IPS-18a (cell line): ENCODE data around the gene C1orf198.

ENCODE experiments used
- H3K27ac ChIP-seq: one replicate; pipeline ENCODE4 v1.5.1; 2013; ENCODE audit warnings: low read length
- H3K27me3 ChIP-seq: one replicate; pipeline ENCODE4 v1.6.1; 2013; ENCODE audit warnings: mild to moderate bottlenecking, low read length; ENCODE audit not compliant: control insufficient read depth, insufficient read depth
- H3K36me3 ChIP-seq: one replicate; pipeline ENCODE4 v1.6.1; 2013; ENCODE audit warnings: low read depth, low read length; ENCODE audit not compliant: control insufficient read depth
- H3K4me1 ChIP-seq: one replicate; pipeline ENCODE4 v1.6.1; 2013; ENCODE audit warnings: low read depth, low read length; ENCODE audit not compliant: control insufficient read depth
- H3K4me3 ChIP-seq: one replicate; pipeline ENCODE4 v1.5.1; 2013; ENCODE audit warnings: low read length
- H3K9ac ChIP-seq: one replicate; pipeline ENCODE4 v1.6.1; 2013; ENCODE audit warnings: mild to moderate bottlenecking, low read length, moderate library complexity
- H3K9me3 ChIP-seq: one replicate; pipeline ENCODE4 v1.6.1; 2013; ENCODE audit warnings: low read depth, low read length; ENCODE audit not compliant: control insufficient read depth

Gene C1orf198

GRCh38 chr1:230884646-230885045, 16.3 kb upstream of the C1orf198 start:
- Histone ChIP-seq H3K27me3 (no peaks in the 10 kb centered on the region), H3K9me3 (no peaks in the 10 kb centered on the region), H3K27ac (no peak overlapping the region), H3K4me1 (peaks cover 3% of the 10 kb centered on the region), H3K36me3 (no peaks in the 10 kb centered on the region), H3K9ac (no peak overlapping the region), H3K4me3 (no peak overlapping the region)

GRCh38 chr1:230883967-230884366, 15.6 kb upstream of the C1orf198 start:
- no peaks in the 10 kb centered on the region for H3K9me3 ChIP-seq
- H3K36me3 ChIP-seq = no peaks in the 10 kb centered on the region
- no peak overlapping the region for H3K27ac ChIP-seq
- H3K4me1 ChIP-seq = peaks cover 3% of the 10 kb centered on the region
- H3K4me3 ChIP-seq = no peak overlapping the region
- H3K9ac ChIP-seq = no peak overlapping the region
- H3K27me3 ChIP-seq = no peaks in the 10 kb centered on the region

DNA sequence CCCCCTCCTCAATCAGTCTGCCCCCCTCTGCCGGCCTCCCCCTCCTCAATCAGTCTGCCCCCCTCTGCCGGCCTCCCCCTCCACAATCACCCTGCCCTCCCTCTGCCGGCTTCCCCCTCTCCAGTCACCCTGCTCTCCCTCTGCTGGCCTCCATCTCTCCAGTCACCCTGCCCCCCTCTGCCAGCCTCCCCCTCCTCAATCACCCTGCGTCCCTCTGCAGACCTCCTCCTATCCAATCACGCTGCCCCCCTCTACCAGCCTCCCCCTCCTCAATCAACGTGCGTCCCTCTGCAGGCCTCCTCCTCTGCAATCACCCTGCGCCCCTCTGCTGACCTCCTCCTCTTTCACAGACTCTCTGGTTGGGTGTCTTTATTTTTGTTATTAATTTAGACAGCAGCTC, 11.5 kb upstream of the C1orf198 start:
- Histone ChIP-seq H3K27ac (no peak overlapping the region), H3K27me3 (no peaks in the 10 kb centered on the region), H3K4me3 (no peak overlapping the region), H3K4me1 (peaks cover 3% of the 10 kb centered on the region), H3K9ac (no peak overlapping the region), H3K9me3 (no peaks in the 10 kb centered on the region), H3K36me3 (no peaks in the 10 kb centered on the region)

- H3K9ac ChIP-seq = no peak overlapping the region
- no peaks in the 10 kb centered on the region for H3K9me3 ChIP-seq
- H3K4me3 ChIP-seq = no peak overlapping the region
- no peaks in the 10 kb centered on the region for H3K27me3 ChIP-seq
- H3K4me1 ChIP-seq = peaks cover 3% of the 10 kb centered on the region
- H3K27ac ChIP-seq = no peak overlapping the region
- H3K36me3 ChIP-seq = no peaks in the 10 kb centered on the region
Measured at GRCh38 chr1:230878591-230878990, 10.3 kb upstream of the C1orf198 start.

- Histone ChIP-seq H3K4me3 (no peak overlapping the region), H3K9me3 (no peaks in the 10 kb centered on the region), H3K4me1 (peaks cover 3% of the 10 kb centered on the region), H3K27me3 (no peaks in the 10 kb centered on the region), H3K36me3 (no peaks in the 10 kb centered on the region), H3K9ac (no peak overlapping the region), H3K27ac (no peak overlapping the region)
Measured at GRCh38 chr1:230877924-230878590, 9.7 kb upstream of the C1orf198 start.

- no peak overlapping the region for H3K9ac ChIP-seq
- no peaks in the 10 kb centered on the region for H3K9me3 ChIP-seq
- H3K27ac ChIP-seq = no peak overlapping the region
- no peak overlapping the region for H3K4me3 ChIP-seq
- no peaks in the 10 kb centered on the region for H3K27me3 ChIP-seq
- no peaks in the 10 kb centered on the region for H3K36me3 ChIP-seq
- peaks cover 3% of the 10 kb centered on the region for H3K4me1 ChIP-seq
Measured at GRCh38 chr1:230877146-230877923, 9.0 kb upstream of the C1orf198 start.

DNA sequence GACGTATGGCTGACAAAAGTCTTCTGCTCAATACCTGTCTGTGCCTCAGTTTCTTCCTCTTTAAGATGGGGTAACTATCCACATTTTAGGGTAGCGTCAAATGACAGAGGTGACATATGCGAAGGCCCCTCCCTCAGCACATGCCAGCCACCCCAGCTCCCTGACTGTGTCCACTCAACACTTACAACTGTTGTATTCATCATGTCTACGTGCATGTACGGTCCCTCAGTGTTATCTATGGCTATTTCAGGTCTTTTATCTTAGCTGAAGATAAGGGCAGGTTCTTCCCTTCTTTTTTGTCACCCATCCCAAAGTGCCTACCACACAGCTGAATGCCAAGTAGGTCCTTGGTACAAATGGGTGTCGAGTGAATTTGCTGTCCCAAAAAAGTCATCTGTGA, 8.3 kb upstream of the C1orf198 start:
- Histone ChIP-seq H3K27ac (no peak overlapping the region), H3K27me3 (no peaks in the 10 kb centered on the region), H3K9ac (no peak overlapping the region), H3K4me1 (peaks cover 3% of the 10 kb centered on the region), H3K9me3 (no peaks in the 10 kb centered on the region), H3K4me3 (no peak overlapping the region), H3K36me3 (no peaks in the 10 kb centered on the region)

DNA sequence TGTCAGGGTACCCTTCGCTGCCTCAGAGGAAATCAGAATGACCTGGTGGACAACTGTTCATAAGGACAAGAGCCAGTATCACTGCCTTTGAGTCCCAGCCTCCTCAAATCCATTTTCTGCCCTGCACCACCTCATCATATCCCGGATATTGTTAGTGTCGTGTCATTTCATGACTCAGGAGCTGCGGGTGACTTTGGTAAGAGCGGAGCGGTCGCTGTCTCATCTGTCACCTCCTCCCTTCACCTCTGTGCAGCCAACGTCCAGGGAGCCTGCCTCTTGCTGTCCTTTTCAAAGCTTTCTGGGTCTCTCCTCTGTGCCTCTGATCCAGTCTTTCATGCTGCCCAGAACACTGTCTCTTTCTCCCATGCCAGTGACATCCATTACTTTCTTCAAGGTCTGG, 7.0 kb upstream of the C1orf198 start:
- H3K9me3 ChIP-seq = no peaks in the 10 kb centered on the region
- peaks cover 3% of the 10 kb centered on the region for H3K4me1 ChIP-seq
- H3K27ac ChIP-seq = no peak overlapping the region
- H3K9ac ChIP-seq = no peak overlapping the region
- no peaks in the 10 kb centered on the region for H3K27me3 ChIP-seq
- H3K4me3 ChIP-seq = no peak overlapping the region
- no peaks in the 10 kb centered on the region for H3K36me3 ChIP-seq

DNA sequence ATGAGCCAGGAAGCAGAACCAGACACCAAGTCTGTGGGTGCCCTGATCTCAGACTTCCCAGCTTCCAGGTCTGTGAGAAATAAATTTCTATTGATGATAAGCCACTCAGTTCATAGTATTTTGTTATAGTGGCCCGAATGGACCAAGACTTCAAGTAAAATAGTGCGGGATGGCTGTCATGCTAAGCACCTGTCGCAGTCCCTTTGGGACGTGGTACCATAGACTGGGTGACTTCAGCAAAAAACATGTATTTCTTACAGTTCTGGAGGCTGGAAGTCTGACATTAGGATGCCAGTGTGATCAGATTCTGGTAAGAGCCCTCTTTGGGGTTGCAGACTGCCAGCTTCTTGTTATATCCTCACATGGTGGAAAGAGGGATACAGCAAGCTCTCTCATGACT, 2.6 kb upstream of the C1orf198 start:
- peaks cover 13% of the 10 kb centered on the region for H3K4me1 ChIP-seq
- no peak overlapping the region for H3K4me3 ChIP-seq
- H3K36me3 ChIP-seq = no peaks in the 10 kb centered on the region
- no peak overlapping the region for H3K9ac ChIP-seq
- no peaks in the 10 kb centered on the region for H3K9me3 ChIP-seq
- H3K27me3 ChIP-seq = peaks cover 10% of the 10 kb centered on the region
- no peak overlapping the region for H3K27ac ChIP-seq

DNA sequence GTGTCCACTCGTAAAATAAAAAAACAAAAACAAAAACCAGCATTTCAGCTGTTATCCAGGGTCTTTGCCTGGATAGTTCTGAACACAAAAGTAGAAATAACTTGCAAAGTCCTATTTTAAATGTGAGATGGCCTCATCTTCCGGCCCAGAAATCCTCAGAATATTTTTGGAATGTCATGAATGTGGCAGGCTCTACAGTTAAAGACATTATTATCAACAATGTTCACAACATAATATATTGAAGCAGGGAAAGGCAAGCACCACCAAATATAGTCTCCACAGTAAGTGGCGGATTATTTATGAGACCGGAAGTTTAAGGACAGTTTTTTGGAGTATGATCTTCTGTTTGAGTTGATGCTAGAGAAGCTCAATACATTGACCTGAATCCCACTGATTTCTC, 1.2 kb upstream of the C1orf198 start:
- H3K4me3 ChIP-seq = peak overlapping the region; percentile 73
- H3K9me3 ChIP-seq = no peaks in the 10 kb centered on the region
- no peaks in the 10 kb centered on the region for H3K36me3 ChIP-seq
- peaks cover 13% of the 10 kb centered on the region for H3K4me1 ChIP-seq
- peaks cover 10% of the 10 kb centered on the region for H3K27me3 ChIP-seq
- peak overlapping the region; percentile 94 for H3K27ac ChIP-seq
- peak overlapping the region; percentile 98 for H3K9ac ChIP-seq

GRCh38 chr1:230868736-230869385, 540 bp upstream of the C1orf198 start:
- Histone ChIP-seq H3K9me3 (no peaks in the 10 kb centered on the region), H3K36me3 (no peaks in the 10 kb centered on the region), H3K4me1 (peaks cover 13% of the 10 kb centered on the region), H3K9ac (peak overlapping the region; percentile 98), H3K4me3 (peak overlapping the region; percentile 73), H3K27ac (peak overlapping the region; percentile 94), H3K27me3 (peaks cover 10% of the 10 kb centered on the region)
